HG02943 (cell line): ENCODE results near the gene PLCD4.

Source experiments
- ATAC-seq: cut with Tn5 transposase; IDR thresholded peaks from one replicate; pipeline ENCODE4 v1.9.1; 2021; ENCODE audit warnings: mild to moderate bottlenecking, low read depth, moderate library complexity; ENCODE audit not compliant: unreplicated experiment

The PLCD4 gene

DNA sequence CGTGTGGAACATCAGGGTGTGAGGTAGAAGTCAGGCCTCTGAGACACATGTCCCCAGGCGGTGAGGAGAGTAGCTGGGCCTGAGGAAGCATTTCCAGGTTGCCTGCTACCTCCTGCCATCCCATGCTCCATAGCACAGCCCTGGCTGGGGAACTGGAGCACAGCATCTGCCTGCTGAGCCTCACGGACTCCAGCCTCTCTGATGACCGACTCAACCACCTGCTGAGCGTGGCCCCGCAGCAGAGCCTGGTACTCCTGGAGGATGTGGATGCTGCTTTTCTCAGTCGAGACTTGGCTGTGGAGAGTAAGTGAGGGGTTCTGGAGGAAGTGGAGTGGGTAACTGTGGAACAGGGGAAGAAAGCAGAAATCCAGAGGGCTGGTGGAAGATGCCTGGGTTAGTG lies 54.7 kb downstream of the PLCD4 start:
- ATAC-seq: no peak

GRCh38 chr2:218662827-218663226 lies 55.1 kb downstream of the PLCD4 start:
- ATAC-seq: no peak

GRCh38 chr2:218663901-218664300 lies 56.2 kb downstream of the PLCD4 start:
- ATAC-seq: no peak

DNA sequence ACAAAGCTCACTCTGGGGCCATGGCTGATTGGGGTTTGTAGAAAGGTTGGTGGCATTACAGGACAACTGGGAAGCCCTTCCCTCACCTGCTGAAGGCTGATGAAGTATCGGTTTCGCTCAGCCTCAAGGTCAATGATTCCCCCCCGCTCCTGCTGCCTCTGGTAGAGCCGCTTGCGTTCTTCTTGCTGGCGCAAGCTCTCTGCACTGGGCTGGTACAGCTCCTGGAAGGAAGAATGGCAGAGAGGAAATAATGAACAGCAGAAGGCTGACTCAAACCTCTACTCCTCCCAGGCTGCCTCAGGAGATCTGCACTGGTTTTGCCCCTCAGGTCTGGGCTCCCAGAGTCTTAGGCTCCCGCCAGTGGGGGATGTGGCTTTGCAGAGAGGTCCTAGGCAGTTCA lies 57.0 kb downstream of the PLCD4 start:
- ATAC-seq: no peak

DNA sequence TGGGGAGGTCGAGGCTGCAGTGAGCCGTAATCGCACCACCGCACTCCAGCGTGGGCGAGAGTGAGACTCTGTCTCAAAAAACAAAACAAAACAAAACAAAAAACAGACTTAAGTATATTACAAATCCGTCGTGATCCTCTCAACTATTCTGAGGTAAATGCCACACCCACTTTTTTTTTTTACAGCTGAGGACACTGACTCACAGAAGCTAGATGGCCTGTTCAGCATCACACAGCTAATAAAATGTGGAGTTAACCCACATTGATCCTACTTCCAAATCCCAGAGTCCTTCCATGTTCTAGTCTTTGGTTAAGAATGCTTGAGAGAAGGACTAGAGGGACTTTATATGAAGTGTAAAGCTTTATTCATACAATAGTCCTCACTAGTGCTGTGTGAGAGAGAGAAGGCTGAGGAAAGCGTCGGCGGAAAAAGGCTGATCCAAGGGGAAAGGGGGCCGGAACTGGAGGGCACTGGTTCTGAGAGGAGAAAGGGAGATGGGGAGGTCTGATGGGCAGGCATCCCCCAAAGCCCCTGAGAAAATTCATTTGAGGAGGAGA lies 63.5 kb downstream of the PLCD4 start:
- ATAC-seq: peak; percentile 11

GRCh38 chr2:218671654-218672566 lies 64.2 kb downstream of the PLCD4 start, which contains the start of the genes RNF25 and STK36:
RNF25 (minus strand) TSS chr2:218672002; CDS start chr2:218671970, 32 bp downstream.
STK36 (plus strand) TSS chr2:218672086; CDS start chr2:218672830, 744 bp downstream.
- ATAC-seq: peak; percentile 96

- no peak for ATAC-seq
These were observed 71.4 kb downstream of the PLCD4 start for GRCh38 chr2:218679119-218679518.

DNA sequence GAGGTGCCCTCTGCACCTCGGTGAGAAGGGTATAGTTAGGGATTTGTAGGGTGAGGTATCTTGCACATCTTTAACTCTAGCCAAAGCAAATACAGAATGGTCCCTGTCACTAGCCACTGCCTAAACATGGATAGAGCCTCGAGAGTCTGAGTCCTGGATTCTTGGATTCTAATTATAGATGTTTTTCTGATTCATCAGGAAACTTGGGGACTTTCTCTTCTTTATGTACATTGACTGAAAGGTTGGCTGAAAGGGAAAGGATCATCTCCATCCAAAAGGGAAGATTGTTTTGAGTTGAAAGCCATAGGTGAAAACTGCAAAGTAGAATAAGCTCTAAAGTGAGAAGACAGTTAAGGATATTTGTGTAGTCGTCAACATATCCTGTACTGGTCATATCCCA lies 72.4 kb downstream of the PLCD4 start:
- ATAC-seq: no peak
